Measurements from ENCODE around the gene SNORC.

Gene SNORC

GRCh38 chr2:232871835-232872736 lies 2.0 kb downstream of the SNORC start:
- Histone ChIP-seq H3K27ac (no peak overlapping the region), H3K9ac (ENCODE audit: insufficient read length) (no peak overlapping the region)
- no peak for DNase-seq (ENCODE audit: low read depth, low spot score)

GRCh38 chr2:232872826-232873225 lies 2.8 kb downstream of the SNORC start:
- no peak overlapping the region for H3K9ac ChIP-seq (ENCODE audit: insufficient read length)
- H3K9me3 ChIP-seq (ENCODE audit: low read depth, low read length) = no peaks in the 10 kb centered on the region

More at GRCh38 chr2:232871835-232872736, 2.0 kb downstream of the SNORC start:
- H3K4me3 ChIP-seq = no peak overlapping the region
- no peaks in the 10 kb centered on the region for H3K9me3 ChIP-seq (ENCODE audit: low read depth, low read length)
- H3K36me3 ChIP-seq (ENCODE audit: insufficient read depth, low read length) = no peaks in the 10 kb centered on the region
- TF ChIP-seq EZH2 (IDR thresholded peaks at IDR 0.05) = no peak
- no peak for TF ChIP-seq POLR2AphosphoS5 (IDR thresholded peaks at IDR 0.05; ENCODE audit: borderline replicate concordance, low read depth, low read length)
- TF ChIP-seq FOXP2 (optimal IDR thresholded peaks at IDR 0.05; ENCODE audit: control extremely low read depth, extremely low read length, insufficient read depth) = no peak

DNA sequence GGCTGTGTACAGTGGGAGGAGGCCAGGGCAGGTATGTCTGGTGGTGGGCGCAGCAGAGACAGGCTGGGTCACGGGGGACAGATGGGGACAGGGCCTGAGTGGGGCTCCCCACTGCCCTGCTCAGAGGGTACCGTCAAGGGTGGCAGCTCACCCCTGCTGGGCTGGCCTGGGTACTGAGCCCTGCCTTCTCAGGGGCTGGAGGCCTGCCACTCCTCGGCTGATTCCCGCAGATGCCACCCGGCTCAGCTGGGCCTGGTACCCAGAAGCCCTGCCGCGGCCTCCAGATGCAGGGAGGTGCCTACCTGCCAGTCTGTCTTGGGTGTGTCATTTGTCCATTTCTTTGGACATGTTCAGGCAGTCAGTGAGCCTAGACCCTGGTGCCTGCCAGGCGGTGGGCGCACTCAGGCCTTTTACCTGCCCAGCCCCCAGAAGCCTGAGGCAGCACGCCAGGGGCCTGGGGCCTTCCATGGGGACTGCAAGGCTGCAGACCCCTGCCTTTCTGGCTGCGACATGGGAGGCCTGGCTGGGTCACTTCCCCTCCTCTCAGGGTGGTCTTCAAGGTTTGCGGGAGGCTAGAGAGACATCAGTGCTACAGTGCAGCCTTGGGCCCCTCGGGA lies 3.3 kb downstream of the SNORC start:
- Histone ChIP-seq H3K9me3 (ENCODE audit: low read depth, low read length) (no peaks in the 10 kb centered on the region), H3K36me3 (ENCODE audit: insufficient read depth, low read length) (no peaks in the 10 kb centered on the region), H3K4me3 (no peak overlapping the region), H3K27ac (no peak overlapping the region), H3K9ac (ENCODE audit: insufficient read length) (no peak overlapping the region)
- no peak for DNase-seq (ENCODE audit: low read depth, low spot score)
- no peak for TF ChIP-seq POLR2AphosphoS5 (IDR thresholded peaks at IDR 0.05; ENCODE audit: borderline replicate concordance, low read depth, low read length)
- no peak for TF ChIP-seq FOXP2 (optimal IDR thresholded peaks at IDR 0.05; ENCODE audit: control extremely low read depth, extremely low read length, insufficient read depth)
- no peak for TF ChIP-seq EZH2 (IDR thresholded peaks at IDR 0.05)

More at GRCh38 chr2:232872826-232873225, 2.8 kb downstream of the SNORC start:
- no peak for DNase-seq (ENCODE audit: low read depth, low spot score)
- Histone ChIP-seq H3K36me3 (ENCODE audit: insufficient read depth, low read length) (no peaks in the 10 kb centered on the region), H3K4me3 (no peak overlapping the region), H3K27ac (no peak overlapping the region)
- TF ChIP-seq FOXP2 (optimal IDR thresholded peaks at IDR 0.05; ENCODE audit: control extremely low read depth, extremely low read length, insufficient read depth) = no peak
- no peak for TF ChIP-seq EZH2 (IDR thresholded peaks at IDR 0.05)
- no peak for TF ChIP-seq POLR2AphosphoS5 (IDR thresholded peaks at IDR 0.05; ENCODE audit: borderline replicate concordance, low read depth, low read length)

DNA sequence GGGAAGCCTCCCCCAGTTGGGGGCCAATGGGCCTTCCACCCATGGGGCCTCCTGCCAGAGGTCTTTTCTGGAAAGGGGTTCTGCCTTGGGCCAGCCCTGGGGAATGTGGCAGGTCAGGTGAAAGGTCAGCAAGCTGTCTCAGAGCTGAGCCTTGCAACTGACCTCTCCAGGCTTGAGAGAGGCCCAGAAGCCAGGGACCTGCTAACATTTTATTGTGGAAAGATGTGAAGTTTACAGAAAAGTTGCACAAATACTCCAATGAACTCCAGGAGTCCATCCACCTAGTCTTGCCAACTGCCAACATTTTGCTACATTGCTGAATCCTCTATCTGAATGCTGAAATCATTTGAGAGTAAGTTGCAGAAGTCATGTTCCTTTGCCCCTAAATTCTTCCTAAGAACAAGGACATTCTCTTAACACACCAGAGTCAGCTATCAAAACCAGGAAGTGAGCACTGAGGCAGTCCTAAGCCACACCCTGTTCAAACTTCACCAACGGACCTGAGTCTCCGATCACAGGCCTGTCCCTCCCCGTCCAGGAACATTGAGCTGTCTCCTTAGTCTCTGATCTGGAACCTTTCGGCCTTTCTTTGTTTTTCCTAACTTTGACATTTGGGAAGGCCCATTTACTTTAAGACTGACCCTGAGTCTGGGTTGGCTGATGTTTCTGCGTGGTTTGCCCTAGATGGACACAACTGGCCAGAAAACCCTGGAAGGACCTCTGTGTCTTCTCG lies 4.0 kb downstream of the SNORC start:
- no peak for TF ChIP-seq FOXP2 (optimal IDR thresholded peaks at IDR 0.05; ENCODE audit: control extremely low read depth, extremely low read length, insufficient read depth)
- TF ChIP-seq POLR2AphosphoS5 (IDR thresholded peaks at IDR 0.05; ENCODE audit: borderline replicate concordance, low read depth, low read length) = no peak
- TF ChIP-seq EZH2 (IDR thresholded peaks at IDR 0.05) = no peak
- Histone ChIP-seq H3K27ac (no peak overlapping the region), H3K36me3 (ENCODE audit: insufficient read depth, low read length) (no peaks in the 10 kb centered on the region), H3K4me3 (no peak overlapping the region), H3K9ac (ENCODE audit: insufficient read length) (no peak overlapping the region), H3K9me3 (ENCODE audit: low read depth, low read length) (no peaks in the 10 kb centered on the region)
- DNase-seq (ENCODE audit: low read depth, low spot score) = no peak

- no peak for TF ChIP-seq EZH2 (IDR thresholded peaks at IDR 0.05)
- no peak for TF ChIP-seq FOXP2 (optimal IDR thresholded peaks at IDR 0.05; ENCODE audit: control extremely low read depth, extremely low read length, insufficient read depth)
- TF ChIP-seq POLR2AphosphoS5 (IDR thresholded peaks at IDR 0.05; ENCODE audit: borderline replicate concordance, low read depth, low read length) = no peak
- Histone ChIP-seq H3K27ac (no peak overlapping the region), H3K9ac (ENCODE audit: insufficient read length) (no peak overlapping the region), H3K9me3 (ENCODE audit: low read depth, low read length) (no peaks in the 10 kb centered on the region), H3K36me3 (ENCODE audit: insufficient read depth, low read length) (no peaks in the 10 kb centered on the region), H3K4me3 (no peak overlapping the region)
- DNase-seq (ENCODE audit: low read depth, low spot score) = no peak
Measured at GRCh38 chr2:232874677-232875223, 4.7 kb downstream of the SNORC start.

- Histone ChIP-seq H3K9ac (ENCODE audit: insufficient read length) (no peak overlapping the region), H3K4me3 (no peak overlapping the region), H3K27ac (no peak overlapping the region), H3K36me3 (ENCODE audit: insufficient read depth, low read length) (no peaks in the 10 kb centered on the region), H3K9me3 (ENCODE audit: low read depth, low read length) (no peaks in the 10 kb centered on the region)
- DNase-seq (ENCODE audit: low read depth, low spot score) = no peak
- TF ChIP-seq FOXP2 (optimal IDR thresholded peaks at IDR 0.05; ENCODE audit: control extremely low read depth, extremely low read length, insufficient read depth) (no peak), POLR2AphosphoS5 (IDR thresholded peaks at IDR 0.05; ENCODE audit: borderline replicate concordance, low read depth, low read length) (no peak), EZH2 (IDR thresholded peaks at IDR 0.05) (no peak)
Measured at GRCh38 chr2:232875256-232876121, 5.4 kb downstream of the SNORC start.

DNA sequence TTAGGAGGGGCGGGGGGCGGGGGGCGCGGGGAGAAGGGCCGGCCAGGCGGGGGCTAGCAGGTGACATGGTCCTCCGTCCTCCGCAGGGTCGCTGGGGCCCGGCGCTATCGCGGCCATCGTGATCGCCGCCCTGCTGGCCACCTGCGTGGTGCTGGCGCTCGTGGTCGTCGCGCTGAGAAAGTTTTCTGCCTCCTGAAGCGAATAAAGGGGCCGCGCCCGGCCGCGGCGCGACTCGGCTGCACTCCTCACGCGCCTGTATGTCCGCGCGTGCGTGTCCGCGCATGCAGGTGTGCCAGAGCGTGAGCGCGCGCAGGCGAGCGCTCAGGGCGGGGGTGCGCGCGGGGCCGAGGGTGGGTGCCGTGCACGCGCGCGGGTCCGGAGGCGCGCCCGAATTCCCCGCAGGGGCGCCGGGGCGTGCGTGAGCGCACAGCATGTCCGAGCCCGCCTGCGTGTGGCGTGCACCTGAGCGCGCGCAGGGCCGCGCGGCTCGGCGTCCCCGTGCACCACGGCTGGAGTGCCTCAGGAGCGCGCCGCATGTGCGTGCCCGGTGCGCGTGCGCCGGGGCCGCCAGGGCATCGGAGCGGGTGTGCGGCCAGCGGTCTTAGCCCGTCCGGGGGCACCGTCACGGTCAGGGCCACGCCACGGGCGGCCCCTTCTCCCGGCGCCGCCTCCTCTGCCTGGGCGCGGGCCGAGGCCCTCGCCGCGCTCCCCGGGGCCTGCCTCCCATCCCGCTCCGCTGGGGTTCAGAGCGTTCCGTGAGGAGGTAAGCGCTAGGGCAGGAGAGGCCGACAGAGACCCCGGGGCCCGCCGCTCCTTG lies 6.3 kb downstream of the SNORC start:
- DNase-seq (ENCODE audit: low read depth, low spot score) = no peak
- H3K27ac ChIP-seq = no peak overlapping the region
- TF ChIP-seq FOXP2 (optimal IDR thresholded peaks at IDR 0.05; ENCODE audit: control extremely low read depth, extremely low read length, insufficient read depth) = no peak
- no peak for TF ChIP-seq POLR2AphosphoS5 (IDR thresholded peaks at IDR 0.05; ENCODE audit: borderline replicate concordance, low read depth, low read length)
- TF ChIP-seq EZH2 (IDR thresholded peaks at IDR 0.05) = no peak
- H3K9ac ChIP-seq (ENCODE audit: insufficient read length) = no peak overlapping the region
- no peaks in the 10 kb centered on the region for H3K36me3 ChIP-seq (ENCODE audit: insufficient read depth, low read length)
- no peaks in the 10 kb centered on the region for H3K9me3 ChIP-seq (ENCODE audit: low read depth, low read length)
- peak overlapping the region; percentile 62 for H3K4me3 ChIP-seq
